ENCODE measurements around the gene IWS1. TPM values are rescaled to one million over a fixed set of nuclear protein-coding genes. Genes with fewer than 3 reads are reported as not detected.
A peak's percentile ranks its signal among the peaks of the same experiment; 100 is the strongest.

IWS1 gene
- total RNA-seq, 2 donors from 2014 or later = 91.4 to 107 TPM

GRCh38 chr2:127560201-127560930 lies 34.1 kb upstream of the IWS1 start:
- peaks cover 14% of the 10 kb centered on the region for H3K9me3 ChIP-seq (ENCODE audit: control insufficient read depth, low read length)
- no peaks in the 10 kb centered on the region for H3K36me3 ChIP-seq (ENCODE audit: control insufficient read depth, insufficient read depth, low read length)
- Mint-ChIP-seq H3K9me3 (peaks cover 12% of the 10 kb centered on the region), H3K27me3 (ENCODE audit: insufficient read depth) (no peaks in the 10 kb centered on the region), H3K27ac (no peak overlapping the region), H3K36me3 (ENCODE audit: low read depth) (no peaks in the 10 kb centered on the region), H3K4me1 (peaks cover 21% of the 10 kb centered on the region), H3K4me3 (no peak overlapping the region)
- DNase-seq = no peak
- no peak overlapping the region for H3K27ac ChIP-seq (ENCODE audit: low read depth, low read length)
- no peaks in the 10 kb centered on the region for H3K4me1 ChIP-seq (ENCODE audit: control insufficient read depth, insufficient read depth, low read length)
- H3K27me3 ChIP-seq (ENCODE audit: control insufficient read depth, insufficient read depth, low read length, poor library complexity, severe bottlenecking) = no peaks in the 10 kb centered on the region
- TF ChIP-seq CTCF (conservative IDR thresholded peaks at IDR 0.05) = peak; percentile 35
- no peak overlapping the region for H3K9ac ChIP-seq (ENCODE audit: extremely low read depth, low read length, poor library complexity, severe bottlenecking)
- H3K4me3 ChIP-seq (ENCODE audit: low read length) = no peak overlapping the region
- WGBS, 2 experiments (ENCODE audit: insufficient coverage in 1 of 2, insufficient read length in 1 of 2) = 91% methylated on average over 12 to 13 of the region's 13 CpGs

- Mint-ChIP-seq H3K4me1 (peaks cover 21% of the 10 kb centered on the region), H3K4me3 (no peak overlapping the region), H3K27ac (no peak overlapping the region), H3K36me3 (ENCODE audit: low read depth) (no peaks in the 10 kb centered on the region), H3K9me3 (peaks cover 12% of the 10 kb centered on the region), H3K27me3 (ENCODE audit: insufficient read depth) (no peaks in the 10 kb centered on the region)
- WGBS, 2 experiments (ENCODE audit: insufficient coverage in 1 of 2, insufficient read length in 1 of 2) = 84 to 91% methylated on average over 3 to 5 of the region's 5 CpGs
- Histone ChIP-seq H3K36me3 (ENCODE audit: control insufficient read depth, insufficient read depth, low read length) (no peaks in the 10 kb centered on the region), H3K27me3 (ENCODE audit: control insufficient read depth, insufficient read depth, low read length, poor library complexity, severe bottlenecking) (no peaks in the 10 kb centered on the region), H3K4me1 (ENCODE audit: control insufficient read depth, insufficient read depth, low read length) (no peaks in the 10 kb centered on the region), H3K9me3 (ENCODE audit: control insufficient read depth, low read length) (peaks cover 15% of the 10 kb centered on the region), H3K4me3 (ENCODE audit: low read length) (no peak overlapping the region), H3K9ac (ENCODE audit: extremely low read depth, low read length, poor library complexity, severe bottlenecking) (no peak overlapping the region), H3K27ac (ENCODE audit: low read depth, low read length) (no peak overlapping the region)
- peak; percentile 65 for DNase-seq
- TF ChIP-seq CTCF (conservative IDR thresholded peaks at IDR 0.05) = no peak
These were observed 33.2 kb upstream of the IWS1 start for GRCh38 chr2:127559454-127559853.

GRCh38 chr2:127558911-127559310 lies 32.6 kb upstream of the IWS1 start:
- Histone ChIP-seq H3K4me3 (ENCODE audit: low read length) (no peak overlapping the region), H3K27ac (ENCODE audit: low read depth, low read length) (no peak overlapping the region), H3K9me3 (ENCODE audit: control insufficient read depth, low read length) (peaks cover 15% of the 10 kb centered on the region), H3K36me3 (ENCODE audit: control insufficient read depth, insufficient read depth, low read length) (no peaks in the 10 kb centered on the region), H3K27me3 (ENCODE audit: control insufficient read depth, insufficient read depth, low read length, poor library complexity, severe bottlenecking) (no peaks in the 10 kb centered on the region), H3K9ac (ENCODE audit: extremely low read depth, low read length, poor library complexity, severe bottlenecking) (no peak overlapping the region), H3K4me1 (ENCODE audit: control insufficient read depth, insufficient read depth, low read length) (no peaks in the 10 kb centered on the region)
- Mint-ChIP-seq H3K9me3 (peaks cover 12% of the 10 kb centered on the region), H3K27me3 (ENCODE audit: insufficient read depth) (no peaks in the 10 kb centered on the region), H3K4me3 (no peak overlapping the region), H3K27ac (no peak overlapping the region), H3K4me1 (peaks cover 21% of the 10 kb centered on the region), H3K36me3 (ENCODE audit: low read depth) (no peaks in the 10 kb centered on the region)
- no peak for TF ChIP-seq CTCF (conservative IDR thresholded peaks at IDR 0.05)
- 89% methylated on average over 8 of the region's 8 CpGs for WGBS, 2 experiments (ENCODE audit: insufficient coverage in 1 of 2, insufficient read length in 1 of 2)
- DNase-seq = no peak
